ENCODE measurements around the gene SLIT3.

SLIT3 gene

DNA sequence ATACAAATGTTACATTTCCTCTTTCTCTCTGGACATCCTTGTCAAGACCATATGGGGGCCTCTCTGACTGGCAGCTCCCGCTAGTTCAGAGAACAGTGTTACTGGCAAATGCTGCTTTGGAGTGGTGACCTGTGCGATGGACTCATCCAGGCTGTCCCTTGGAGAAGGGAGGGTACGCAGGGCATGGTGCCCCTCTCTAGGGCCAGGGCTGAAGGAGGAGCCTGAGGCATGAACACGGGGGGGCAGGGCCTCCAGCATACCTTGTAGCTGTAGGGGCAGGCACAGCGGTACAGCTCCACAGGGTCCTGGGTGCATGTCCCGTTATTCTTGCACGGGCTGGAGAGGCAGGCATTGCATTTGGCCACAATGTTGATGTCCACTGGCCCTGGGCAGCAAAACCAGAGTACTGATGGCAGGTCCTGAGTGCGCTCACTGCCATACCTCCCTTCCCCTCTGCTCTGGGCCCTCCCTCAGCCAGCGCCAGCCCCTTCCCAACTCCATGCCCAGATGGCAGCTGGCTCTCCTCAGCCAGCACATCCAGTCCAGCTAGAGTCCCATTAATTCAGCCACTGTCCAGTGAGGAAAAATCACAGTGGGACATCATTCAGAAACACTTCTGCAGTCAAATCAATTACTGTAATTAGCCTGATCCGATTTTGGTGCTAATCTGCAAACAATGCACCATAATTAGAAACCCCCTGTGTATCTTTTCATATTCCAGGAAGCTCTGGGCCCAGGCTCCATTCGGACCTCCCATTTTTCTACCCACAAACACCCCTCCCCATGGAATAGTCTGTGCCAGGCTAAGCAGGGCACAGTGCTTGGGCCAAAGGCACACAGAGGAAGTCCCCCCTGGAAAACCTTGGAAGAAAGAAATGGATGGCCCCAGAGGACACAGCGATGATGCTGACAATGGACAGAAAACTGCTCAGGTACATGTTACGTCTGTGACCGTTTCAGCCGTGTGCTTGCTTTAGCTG is 592.9 kb downstream of the SLIT3 start:
- no peak for DNase-seq (ENCODE audit: low read depth, low spot score)

DNA sequence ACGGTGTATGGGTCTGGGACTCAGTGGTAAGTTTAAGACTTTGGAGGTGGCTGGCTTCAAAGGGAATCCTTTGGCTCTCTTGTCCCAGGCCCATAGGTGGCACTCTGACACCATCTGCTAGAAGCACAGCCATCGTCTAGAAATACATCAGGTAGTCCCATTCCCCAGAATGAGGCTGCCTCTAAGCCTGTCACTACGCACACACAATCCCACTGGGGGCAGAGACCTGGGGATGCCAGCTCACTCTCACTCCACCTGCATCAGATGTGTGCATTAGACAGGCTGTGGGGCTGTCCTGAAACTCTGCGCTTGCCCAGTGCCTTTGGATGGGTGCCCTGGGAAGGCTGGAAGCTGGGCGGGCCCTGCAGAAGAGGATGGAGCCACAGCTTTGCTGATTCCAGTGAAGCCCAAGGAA is 594.3 kb downstream of the SLIT3 start:
- peak; percentile 30 for DNase-seq (ENCODE audit: low read depth, low spot score)

DNA sequence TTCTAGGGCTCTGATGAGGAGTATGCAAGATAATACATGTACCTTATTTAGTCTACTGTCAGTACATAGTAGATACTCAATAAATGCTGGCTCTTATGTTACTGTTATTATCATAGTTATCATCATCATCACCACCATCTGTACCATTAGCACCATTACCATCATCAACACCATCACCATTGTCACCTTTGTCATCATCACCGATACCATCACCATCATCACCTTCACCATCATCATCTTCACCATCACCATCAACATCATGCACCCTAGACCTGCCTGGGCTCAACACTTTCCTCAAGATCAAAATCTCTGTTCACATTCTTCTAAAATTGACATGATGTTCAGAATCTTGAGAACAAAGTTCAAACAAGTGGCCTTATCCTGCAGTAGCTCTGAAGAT is 595.6 kb downstream of the SLIT3 start:
- no peak for DNase-seq (ENCODE audit: low read depth, low spot score)

DNA sequence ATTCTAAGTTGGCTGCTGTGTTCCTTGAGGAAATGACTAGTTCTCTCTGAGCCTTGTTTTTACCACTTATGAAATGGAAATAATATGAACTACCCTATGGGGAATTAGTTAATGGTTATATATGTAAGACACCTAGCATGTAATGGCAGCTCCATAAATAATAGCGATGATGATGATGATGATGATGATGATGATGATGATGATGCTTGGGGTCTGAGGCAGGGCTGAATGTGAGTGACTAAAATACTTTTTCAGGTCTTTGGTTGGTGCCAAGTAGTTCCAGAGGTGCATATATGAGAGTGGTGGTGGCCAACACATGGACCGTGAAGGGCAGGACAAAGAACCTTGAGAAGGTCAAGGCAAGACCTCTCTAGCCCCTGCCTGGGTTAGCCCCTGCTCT is 598.4 kb downstream of the SLIT3 start:
- no peak for DNase-seq (ENCODE audit: low read depth, low spot score)

DNA sequence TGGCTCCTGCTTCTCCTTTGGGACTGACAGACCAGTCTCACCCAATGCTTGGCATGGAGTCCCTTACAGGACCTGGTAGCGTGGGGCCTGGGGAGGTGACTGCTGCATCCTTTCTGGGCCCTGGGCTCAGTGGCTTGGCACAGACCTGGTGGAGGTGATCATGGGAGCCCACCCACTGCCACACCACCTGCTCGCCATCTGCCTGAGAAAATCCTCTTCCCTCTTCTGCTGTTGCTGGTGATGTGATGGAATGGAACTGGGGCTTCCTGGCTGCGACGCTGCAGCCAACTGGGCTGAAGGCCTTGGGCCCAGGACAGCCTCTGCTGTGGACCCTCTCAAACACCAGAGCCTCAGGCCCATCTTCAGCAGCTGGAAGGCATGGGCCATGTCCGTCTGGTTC is 599.3 kb downstream of the SLIT3 start:
- DNase-seq (ENCODE audit: low read depth, low spot score) = no peak

DNA sequence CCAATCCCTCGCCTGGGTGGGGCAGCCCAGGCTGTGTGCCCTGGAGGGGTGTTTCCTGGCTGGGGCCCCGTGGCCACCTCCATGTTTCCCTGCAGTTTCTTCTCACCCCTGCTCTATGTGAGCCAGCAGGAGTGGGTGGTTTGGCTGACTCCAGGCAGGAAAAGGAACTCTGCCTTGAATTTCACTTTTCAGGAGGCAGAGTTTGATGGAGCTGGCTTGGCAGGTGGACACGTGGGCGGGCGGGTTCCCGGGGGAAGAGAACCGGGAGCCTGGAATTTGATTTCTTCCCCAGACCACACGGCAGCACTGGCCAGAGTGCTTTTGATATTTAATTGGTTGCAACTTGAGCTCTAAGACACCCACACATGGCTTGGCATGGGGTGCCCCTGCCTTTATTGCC is 601.9 kb downstream of the SLIT3 start:
- no peak for DNase-seq (ENCODE audit: low read depth, low spot score)

DNA sequence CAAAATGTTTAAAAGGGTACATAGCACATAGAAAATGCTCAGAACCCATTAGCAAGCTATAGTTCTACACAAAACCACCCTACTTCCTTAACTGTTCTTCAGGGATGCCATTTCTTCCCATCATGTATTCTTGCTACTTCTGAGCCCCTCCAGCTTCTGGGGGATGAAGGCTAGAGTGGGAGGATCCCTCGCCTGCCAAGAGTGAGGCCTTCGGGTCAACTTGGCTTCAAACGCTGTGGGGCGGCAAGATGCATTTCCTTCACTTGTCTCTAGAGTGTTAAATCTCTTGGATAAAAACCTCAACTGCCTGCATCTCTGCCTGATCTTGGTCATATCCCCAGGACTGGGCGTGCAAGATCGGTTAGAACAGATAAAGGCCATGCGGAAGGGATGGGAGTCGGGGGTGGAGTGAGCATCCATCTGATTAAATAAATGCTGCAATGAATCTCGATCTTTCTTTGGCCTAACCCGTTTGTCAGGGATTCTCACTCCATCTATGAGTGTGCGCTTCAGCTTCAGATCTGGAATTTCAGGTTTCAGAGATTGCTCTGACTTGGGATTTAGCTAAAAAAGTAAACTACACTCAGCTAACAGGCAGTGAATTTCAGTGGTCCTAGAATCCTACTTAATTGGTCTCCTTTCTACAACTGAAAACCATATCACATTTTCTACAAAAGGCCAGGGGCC is 603.8 kb downstream of the SLIT3 start:
- no peak for DNase-seq (ENCODE audit: low read depth, low spot score)

DNA sequence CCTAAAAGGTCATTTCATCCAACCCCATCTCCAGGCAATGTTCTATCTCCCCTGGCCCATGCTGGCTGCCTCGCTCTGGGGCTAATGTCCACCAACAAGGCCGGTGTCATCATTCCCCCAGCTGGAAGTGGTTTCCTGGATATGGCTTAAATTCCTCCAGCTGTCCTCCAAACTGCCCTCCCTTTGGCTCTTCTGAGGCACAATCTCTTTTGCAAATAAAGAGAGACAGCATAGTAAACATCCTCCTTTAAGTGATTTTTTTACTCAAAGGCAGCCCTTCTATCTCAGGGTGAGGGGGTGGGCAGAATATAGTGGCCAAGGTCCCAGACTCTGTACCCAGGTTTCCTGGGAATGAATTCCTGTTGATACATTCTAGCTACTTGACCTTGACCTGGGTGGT is 604.3 kb downstream of the SLIT3 start:
- DNase-seq (ENCODE audit: low read depth, low spot score) = no peak

DNA sequence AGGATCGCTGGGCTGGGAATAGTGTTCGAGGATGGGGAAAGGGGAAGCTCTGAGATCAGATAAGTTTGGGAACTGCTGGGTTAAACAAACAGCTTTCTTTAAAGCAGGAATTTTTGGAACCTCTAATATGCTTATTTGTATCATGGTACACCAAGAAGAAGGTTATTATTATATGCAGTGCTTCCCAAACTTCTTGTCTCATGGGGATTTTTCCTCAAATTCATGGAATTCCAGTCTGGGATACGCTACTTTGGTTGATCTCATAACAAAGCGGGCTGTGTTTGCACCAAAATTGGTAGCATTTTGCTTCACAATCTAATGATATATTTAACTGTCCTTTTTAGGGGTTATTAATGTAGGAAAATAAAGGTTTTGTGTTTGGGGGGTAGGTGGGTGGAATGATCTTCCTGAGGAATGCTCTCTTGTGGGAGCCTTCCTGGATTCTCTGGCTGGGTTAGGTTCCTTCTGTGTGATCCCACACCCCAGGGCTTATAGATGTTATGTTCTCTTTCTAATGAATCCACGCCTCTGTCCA is 605.6 kb downstream of the SLIT3 start:
- no peak for DNase-seq (ENCODE audit: low read depth, low spot score)

DNA sequence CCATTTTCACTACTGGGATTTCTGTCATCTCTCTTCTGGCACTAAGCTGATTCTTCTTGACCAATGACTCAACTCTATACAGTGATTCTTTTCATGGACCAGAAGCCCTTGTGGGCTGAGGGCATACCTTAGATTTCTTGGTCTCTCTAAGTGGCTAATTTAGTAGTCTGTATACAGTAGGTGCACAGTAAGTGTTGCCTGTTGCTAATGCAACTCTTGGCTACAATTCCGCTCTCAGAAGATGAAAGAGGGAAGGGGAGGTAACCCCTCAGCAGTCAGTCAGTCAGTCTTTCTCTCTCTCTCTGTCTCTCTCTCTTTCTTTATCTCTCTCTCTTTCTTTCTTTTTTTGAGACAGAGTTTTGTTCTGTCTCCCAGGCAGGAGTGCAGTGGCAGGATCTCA is 606.6 kb downstream of the SLIT3 start:
- no peak for DNase-seq (ENCODE audit: low read depth, low spot score)

DNA sequence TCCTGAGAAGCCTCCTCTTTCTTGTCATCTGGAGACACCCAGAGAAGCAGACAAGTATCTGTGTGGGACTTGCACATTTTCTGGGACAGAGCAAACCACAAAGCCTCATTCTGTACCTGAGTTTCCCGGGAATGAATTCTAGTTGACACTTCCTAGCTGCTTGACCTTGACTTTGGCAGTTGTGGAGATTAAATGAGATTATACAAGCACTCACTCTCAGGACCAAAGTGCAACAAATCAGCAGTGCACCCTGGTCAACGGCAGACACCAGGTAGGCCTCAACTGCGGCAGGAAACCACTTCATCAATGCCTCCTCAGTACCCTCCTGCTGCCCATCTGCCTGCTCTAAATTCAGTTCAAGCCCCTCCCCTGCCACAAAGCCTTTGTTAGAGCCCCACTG is 607.1 kb downstream of the SLIT3 start:
- no peak for DNase-seq (ENCODE audit: low read depth, low spot score)

DNA sequence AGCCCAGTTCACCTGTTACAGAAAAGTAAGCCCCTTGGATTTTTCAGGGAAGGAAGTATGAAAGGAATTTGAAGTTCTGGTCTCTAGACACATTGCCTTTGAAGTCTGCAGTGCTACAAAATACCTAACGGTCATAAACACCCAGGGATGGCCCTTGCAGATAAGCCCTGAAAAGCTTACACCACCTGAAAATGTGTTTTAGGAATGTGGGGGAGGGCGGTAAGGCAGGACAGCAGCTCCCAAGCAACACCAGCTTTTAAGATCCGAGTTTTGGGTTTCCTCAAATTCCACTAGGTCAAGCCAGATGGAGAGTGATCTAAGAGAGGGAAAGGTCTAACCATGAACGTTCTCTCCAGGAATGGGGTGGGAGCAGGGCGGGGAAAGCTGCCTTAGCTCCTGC is 607.6 kb downstream of the SLIT3 start:
- DNase-seq (ENCODE audit: low read depth, low spot score) = no peak

DNA sequence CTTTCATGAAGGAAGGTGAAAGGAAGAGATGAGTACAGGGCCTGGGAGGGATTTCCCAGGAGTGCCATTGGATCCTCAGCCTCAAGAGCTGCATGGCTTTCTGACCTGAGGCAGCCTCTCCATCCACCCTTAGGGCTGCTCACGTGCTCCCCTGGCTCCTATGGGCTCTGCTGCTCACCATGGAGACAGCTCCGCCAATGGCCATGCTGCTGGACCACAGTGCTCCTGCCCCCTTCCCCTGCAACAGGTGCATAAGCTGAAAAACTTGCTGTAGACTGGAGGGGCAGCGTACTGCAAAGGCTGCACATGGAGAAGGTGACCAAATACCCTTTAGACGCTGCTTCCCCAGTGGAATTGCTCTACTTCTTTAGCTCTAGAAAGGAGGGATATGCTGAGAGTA is 609.0 kb downstream of the SLIT3 start:
- DNase-seq (ENCODE audit: low read depth, low spot score) = no peak

DNA sequence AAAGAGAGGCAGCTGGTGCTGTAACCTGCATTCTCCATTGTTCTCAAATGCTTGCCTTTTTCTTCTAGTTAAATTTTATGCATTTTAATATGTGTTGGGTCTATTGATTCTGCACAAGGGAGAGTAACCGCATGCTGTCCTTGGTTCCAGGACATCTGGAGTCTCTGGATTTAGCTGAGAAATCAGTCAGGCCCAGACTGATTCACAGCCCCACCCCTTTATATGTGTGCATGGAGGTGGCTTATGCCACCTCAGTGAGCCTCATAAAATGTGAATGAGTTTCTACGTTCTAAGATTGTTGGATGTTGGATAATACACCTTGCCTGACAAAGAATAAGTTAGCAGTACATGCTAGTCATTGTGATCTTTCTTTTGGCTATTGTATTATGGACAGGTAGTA is 611.7 kb downstream of the SLIT3 start:
- DNase-seq (ENCODE audit: low read depth, low spot score) = no peak

DNA sequence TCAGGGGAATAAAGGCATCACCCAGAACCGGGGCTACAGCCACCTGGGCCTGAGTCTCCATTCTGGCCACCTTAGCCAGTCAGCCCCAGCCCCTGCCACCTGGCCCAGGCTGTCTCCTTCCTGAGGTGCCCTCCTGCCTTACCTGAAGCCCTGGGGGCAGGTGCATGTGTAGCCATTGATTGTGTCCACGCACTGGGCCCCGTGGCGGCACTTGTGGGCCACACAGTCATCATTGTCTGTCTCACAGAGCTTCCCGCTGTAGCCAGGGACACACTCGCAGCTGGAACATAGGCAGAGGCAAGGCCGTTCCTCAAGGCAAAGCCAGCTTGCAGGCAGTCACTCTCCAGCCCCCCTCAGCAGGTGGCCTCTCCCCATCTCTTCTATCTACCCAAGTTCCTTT is 614.1 kb downstream of the SLIT3 start:
- no peak for DNase-seq (ENCODE audit: low read depth, low spot score)

DNA sequence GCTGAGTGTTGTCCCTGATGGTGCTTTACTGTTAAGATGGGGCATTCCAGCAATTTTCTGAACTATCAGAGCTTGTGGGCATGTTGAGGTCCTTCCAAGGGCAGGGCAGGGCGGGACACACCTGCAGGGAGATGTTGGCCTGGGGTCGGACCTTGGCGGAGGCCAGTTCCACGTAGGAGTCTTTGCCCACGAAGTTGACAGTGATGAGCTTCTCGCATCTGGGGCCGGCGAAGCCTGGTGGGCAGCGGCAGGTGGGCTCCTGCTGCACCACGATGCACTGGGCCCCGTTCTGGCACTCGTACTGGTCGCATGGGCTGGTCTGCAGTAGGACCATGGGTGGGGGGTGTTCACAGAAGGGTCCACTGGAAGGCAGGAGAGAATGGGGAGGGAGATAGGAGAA is 615.4 kb downstream of the SLIT3 start:
- no peak for DNase-seq (ENCODE audit: low read depth, low spot score)

DNA sequence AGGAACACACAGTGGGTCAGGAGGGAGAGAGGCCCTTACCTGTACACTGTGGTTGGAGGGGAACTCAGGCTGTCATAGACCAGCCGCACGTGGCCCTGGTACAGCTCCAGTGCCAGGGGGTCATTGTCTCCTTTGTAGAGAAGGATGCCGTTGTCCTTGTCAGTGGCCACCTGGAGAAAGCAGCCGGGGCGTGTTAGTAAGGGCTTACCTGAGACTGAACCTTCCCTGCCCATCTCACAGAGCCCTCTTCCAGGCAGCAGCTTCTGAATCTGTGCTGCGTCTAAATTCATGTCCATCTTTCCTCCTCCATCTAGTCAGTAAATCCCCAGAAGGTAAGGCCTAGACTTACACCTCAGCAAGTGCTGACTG is 617.0 kb downstream of the SLIT3 start:
- DNase-seq (ENCODE audit: low read depth, low spot score) = no peak

DNA sequence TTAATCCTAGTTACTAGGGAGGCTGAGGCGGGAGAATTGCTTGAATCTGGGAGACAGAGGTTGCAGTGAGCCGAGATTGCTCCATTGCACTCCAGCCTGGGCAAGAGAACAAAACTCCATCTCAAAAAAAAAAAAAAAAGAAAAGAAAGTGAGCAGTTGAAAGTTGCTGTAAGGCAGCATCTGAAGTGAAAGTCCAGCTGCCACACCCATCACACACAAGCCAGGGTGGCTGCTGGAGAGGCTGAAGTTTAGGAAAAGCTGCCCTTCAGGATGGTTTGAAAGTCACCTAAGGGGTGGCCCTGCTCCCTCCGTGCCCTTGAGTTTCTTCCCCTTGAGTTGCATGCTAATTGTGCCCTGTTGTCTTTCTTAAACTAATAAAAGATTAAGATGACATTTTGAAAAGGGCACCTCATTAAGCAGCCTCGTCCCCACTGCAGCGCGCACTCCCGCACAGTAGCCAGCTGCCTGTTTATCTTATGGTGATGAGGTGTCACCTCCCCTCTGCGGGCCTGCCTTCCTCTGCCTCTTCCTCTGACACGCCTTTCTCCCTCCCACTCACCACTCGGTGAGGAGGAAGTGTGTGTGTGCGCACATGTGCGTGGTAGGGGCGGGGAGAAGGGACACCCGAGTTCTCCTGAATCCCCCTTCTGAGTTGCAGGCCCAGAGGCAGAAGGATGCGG is 617.6 kb downstream of the SLIT3 start:
- DNase-seq (ENCODE audit: low read depth, low spot score) = no peak

DNA sequence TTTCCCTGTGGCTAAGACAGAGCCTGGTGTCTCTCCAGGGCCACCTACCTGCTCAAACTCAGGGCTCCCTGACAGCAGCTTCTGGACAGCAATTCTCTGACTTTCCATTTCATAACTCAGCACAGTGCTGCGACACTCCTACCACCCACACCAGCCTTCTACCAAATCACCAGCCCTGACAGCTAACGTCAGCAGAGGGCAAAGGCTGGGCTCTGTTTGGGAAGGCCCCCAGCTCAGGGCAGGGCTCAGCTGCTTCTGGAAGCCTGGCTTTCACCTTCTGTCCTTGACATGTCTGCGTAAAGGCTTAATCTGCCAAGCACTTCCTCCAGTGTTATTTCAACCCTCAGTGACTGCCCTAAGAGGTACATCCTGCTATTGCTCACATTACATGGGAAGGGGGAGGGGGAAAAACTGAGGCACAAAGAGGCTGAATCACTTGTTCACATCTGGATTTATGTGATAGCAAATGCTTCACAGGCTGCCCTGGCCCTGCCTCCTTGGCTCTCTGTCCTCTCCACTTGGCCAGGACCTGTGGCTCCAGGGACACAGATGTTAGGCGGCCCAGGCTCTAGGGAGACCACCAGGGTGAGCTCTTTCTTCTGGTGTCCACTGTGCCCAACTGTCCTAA is 619.3 kb downstream of the SLIT3 start:
- no peak for DNase-seq (ENCODE audit: low read depth, low spot score)

DNA sequence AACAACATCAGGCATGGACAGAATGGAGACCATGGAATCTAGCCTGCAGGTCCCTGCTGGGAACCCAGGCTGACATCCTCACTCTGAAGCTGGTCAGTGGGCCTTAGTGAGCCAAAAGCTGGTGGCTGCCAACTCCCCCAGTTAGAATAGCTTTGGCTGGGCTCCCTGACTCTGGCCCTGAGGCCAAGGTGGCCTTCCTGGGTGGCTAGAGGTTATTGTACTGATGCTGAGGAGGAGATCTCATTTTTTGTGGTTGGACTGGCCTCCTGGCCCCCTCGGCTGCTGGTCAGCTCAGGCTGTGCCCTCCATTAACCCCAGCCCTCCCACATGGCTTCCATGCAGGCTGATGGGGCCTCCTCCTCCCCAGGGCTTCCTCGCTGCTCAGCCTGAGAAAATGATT is 620.5 kb downstream of the SLIT3 start:
- DNase-seq (ENCODE audit: low read depth, low spot score) = no peak

DNA sequence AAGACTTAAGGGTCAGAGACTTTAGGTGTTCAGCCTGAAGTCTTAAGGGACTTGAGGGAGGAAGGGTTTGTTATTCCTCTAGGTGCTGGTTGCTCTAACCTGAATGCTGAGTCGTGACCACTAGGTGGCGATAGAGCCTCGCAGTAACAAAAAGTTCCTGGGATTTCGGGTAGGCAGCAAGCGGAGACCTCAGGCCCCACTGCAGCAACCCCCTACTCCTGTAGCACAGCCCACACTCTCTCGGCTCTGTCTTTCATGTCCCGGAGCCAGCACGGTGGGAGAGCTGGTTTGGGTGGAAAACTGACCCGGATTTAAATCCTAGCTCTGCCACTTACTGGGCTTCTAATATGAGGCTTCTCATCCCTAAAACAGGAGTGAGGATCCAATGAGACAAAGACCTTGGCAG is 621.4 kb downstream of the SLIT3 start:
- peak; percentile 77 for DNase-seq (ENCODE audit: low read depth, low spot score)

DNA sequence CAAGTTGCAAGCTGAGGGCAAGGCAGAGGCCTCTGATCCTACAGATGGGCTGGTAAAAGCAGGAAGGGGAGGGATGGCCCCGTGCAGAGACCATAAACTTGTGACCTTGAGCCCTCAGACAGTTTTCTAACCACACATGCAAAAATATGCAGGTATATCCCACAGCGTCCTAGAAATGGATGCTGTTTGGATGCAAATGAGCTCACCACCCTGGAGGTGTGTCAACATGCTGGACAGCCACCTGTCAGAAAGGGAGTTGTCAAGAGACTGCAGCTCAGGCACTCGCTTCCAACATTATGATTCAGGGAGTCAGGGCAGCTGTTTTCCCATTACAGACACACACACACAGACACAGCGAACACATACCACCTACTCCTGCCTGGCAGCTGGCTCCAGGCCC is 624.4 kb downstream of the SLIT3 start:
- DNase-seq (ENCODE audit: low read depth, low spot score) = no peak

Data from iPS DF 19.7 (cell line).